ENCODE measurements around the gene CTR9.

DNA sequence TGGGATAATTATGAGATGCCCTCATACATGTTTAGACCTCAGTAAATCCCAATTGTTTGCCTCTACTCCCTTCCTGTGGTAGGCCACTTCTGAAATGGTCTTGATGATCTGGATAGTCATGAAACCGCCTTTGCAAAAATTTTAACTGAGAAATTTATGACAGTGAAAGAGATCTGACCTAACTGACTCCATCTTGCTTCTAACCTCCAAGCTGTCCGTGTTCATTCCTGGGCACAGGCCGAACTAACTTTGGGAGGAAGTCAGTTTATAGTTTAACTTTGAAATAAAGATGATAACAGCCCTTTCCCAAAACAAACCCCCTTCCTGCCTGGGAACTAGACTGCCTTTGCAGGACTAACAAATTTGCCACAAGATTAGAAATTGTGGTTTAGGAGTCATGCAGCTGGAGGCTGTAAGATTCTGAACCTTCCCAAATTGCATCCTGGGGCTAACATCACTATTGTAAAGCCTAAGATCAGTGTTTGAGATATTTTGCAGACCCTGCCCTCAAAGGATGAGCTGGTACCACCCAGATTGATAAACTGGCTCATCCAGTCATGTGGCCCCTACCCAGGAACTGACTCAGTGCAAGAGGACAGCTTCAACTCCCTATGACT lies 19.9 kb upstream of the CTR9 start:
- TF ChIP-seq ZNF850 (CRISPR knock-in tag; conservative IDR thresholded peaks at IDR 0.05) (no peak), U2AF1 (optimal IDR thresholded peaks at IDR 0.05; ENCODE audit: low read depth, low read length) (no peak), EP300 (IDR thresholded peaks at IDR 0.05; ENCODE audit: low read depth in 2 of 2, low read length in 2 of 2) (no peak), EP300 (CRISPR knock-in tag; IDR thresholded peaks at IDR 0.05; ENCODE audit: borderline replicate concordance) (no peak), ZNF20 (CRISPR knock-in tag; IDR thresholded peaks at IDR 0.05) (no peak)
- TF ChIP-seq, protein P1, sequence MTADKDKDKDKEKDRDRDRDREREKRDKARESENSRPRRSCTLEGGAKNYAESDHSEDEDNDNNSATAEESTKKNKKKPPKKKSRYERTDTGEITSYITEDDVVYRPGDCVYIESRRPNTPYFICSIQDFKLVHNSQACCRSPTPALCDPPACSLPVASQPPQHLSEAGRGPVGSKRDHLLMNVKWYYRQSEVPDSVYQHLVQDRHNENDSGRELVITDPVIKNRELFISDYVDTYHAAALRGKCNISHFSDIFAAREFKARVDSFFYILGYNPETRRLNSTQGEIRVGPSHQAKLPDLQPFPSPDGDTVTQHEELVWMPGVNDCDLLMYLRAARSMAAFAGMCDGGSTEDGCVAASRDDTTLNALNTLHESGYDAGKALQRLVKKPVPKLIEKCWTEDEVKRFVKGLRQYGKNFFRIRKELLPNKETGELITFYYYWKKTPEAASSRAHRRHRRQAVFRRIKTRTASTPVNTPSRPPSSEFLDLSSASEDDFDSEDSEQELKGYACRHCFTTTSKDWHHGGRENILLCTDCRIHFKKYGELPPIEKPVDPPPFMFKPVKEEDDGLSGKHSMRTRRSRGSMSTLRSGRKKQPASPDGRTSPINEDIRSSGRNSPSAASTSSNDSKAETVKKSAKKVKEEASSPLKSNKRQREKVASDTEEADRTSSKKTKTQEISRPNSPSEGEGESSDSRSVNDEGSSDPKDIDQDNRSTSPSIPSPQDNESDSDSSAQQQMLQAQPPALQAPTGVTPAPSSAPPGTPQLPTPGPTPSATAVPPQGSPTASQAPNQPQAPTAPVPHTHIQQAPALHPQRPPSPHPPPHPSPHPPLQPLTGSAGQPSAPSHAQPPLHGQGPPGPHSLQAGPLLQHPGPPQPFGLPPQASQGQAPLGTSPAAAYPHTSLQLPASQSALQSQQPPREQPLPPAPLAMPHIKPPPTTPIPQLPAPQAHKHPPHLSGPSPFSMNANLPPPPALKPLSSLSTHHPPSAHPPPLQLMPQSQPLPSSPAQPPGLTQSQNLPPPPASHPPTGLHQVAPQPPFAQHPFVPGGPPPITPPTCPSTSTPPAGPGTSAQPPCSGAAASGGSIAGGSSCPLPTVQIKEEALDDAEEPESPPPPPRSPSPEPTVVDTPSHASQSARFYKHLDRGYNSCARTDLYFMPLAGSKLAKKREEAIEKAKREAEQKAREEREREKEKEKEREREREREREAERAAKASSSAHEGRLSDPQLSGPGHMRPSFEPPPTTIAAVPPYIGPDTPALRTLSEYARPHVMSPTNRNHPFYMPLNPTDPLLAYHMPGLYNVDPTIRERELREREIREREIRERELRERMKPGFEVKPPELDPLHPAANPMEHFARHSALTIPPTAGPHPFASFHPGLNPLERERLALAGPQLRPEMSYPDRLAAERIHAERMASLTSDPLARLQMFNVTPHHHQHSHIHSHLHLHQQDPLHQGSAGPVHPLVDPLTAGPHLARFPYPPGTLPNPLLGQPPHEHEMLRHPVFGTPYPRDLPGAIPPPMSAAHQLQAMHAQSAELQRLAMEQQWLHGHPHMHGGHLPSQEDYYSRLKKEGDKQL (CRISPR knock-in tag; IDR thresholded peaks at IDR 0.05; ENCODE audit: low read depth) = no peak

All from HepG2 (cell line).